ENCODE results near the gene SYNJ2. TPM values are rescaled to one million over a fixed set of nuclear protein-coding genes. Genes with fewer than 3 reads are reported as not detected.

SYNJ2 gene
- total RNA-seq, 2 experiments from 2014 or later: 26.2 to 32.1 TPM

DNA sequence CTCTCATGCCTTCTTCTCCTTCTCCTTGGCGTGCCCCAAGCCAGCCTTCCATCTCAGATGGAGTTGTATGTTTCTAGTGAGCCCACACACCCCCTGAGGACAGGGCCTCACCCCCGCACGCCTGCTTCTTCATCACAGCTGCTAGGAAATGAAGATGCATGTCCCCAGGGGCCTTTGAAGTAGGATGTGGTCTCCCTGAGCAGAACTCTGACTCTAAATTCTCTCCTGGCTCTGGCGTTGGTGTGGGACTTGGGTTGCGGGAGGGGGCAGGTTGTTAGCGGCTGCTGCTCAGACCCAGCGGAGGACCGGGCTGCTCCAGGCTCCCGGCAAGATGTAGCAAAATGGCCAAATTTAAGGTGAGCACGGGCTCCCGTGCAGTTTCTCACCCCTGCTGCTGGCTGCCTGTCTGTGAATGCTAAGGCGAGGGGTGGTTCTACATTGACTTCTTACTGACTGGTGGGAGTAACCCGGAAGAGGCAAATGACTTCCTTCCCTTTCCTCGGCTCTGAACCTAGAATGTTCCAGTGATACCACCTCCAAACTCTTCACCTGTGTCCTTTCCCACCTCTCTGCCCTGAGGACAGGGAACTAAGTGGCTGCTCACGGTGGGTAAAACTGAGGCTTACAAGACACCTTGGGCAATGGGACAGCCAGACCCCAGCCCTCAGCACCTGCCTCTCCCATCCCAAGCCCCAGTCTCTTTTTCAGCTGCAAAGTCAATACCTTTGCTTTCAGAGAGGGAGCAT, 8.8 kb downstream of the SYNJ2 start:
- peaks cover 42% of the 10 kb centered on the region for H3K4me1 Mint-ChIP-seq
- POLR2A ChIA-PET: interaction anchor here (1.1 to 1.2 kb wide), 3 partner anchors 13 to 56 kb away, joined by 3 to 4 read pairs (median 4); no protein-coding TSS in a partner anchor
- ATAC-seq (ENCODE audit: low read depth): peak; percentile 84
- H3K27me3 Mint-ChIP-seq: no peaks in the 10 kb centered on the region
- H3K36me3 Mint-ChIP-seq: peaks cover 11% of the 10 kb centered on the region
- peak overlapping the region; percentile 87 for H3K27ac Mint-ChIP-seq
- H3K9me3 Mint-ChIP-seq: no peaks in the 10 kb centered on the region
- H3K4me3 Mint-ChIP-seq: peak overlapping the region; percentile 76
- peak; percentile 57 for DNase-seq

DNA sequence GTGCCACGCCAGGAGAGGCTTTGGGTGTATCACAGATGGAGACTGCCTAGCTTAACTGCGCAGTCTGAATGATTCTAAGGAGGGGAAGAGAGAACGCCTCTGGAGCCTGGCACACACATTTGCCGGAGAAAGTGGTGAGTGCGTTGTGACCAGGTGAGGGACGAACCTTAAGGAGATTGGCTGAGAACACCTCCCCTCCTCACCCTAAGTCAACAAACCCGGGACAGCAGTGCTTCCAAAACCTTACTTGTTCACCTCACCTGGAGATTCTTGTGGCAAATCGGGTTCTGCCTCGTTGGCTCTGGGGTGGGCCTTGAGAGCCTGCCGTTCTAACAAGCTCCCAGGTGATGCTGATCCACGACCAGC, 9.4 kb downstream of the SYNJ2 start:
- Mint-ChIP-seq H3K9me3 (no peaks in the 10 kb centered on the region), H3K4me3 (peak overlapping the region; percentile 76), H3K27me3 (no peaks in the 10 kb centered on the region), H3K4me1 (peaks cover 43% of the 10 kb centered on the region), H3K36me3 (peaks cover 11% of the 10 kb centered on the region), H3K27ac (peak overlapping the region; percentile 87)
- POLR2A ChIA-PET: interaction anchor here (1.2 kb wide), 1 partner anchor 12 kb away, joined by 3 read pairs; no protein-coding TSS in a partner anchor
- ATAC-seq (ENCODE audit: low read depth): no peak
- no peak for DNase-seq

DNA sequence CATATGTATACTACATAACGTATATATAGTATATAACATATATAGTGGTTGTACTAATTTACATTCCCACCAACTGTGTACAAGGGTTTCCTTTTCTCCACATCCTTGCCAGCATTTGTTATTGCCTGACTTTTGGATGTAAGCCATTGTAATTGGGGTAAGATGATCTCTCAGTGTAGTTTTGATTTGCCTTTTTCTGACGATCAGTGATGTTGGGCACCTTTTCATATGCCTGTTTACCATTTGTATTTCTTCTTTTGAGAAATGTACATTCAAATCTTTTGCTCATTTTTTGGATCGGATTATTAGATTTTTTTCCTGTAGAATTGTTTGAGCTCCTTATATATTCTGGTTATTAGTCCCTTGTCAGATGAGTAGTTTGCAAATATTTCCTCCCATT, 11.4 kb downstream of the SYNJ2 start:
- H3K27ac Mint-ChIP-seq: no peak overlapping the region
- no peak for ATAC-seq (ENCODE audit: low read depth)
- H3K9me3 Mint-ChIP-seq: no peaks in the 10 kb centered on the region
- H3K4me3 Mint-ChIP-seq: no peak overlapping the region
- no peaks in the 10 kb centered on the region for H3K27me3 Mint-ChIP-seq
- H3K4me1 Mint-ChIP-seq: peaks cover 45% of the 10 kb centered on the region
- POLR2A ChIA-PET: no interaction called here
- no peak for DNase-seq
- H3K36me3 Mint-ChIP-seq: peaks cover 18% of the 10 kb centered on the region

DNA sequence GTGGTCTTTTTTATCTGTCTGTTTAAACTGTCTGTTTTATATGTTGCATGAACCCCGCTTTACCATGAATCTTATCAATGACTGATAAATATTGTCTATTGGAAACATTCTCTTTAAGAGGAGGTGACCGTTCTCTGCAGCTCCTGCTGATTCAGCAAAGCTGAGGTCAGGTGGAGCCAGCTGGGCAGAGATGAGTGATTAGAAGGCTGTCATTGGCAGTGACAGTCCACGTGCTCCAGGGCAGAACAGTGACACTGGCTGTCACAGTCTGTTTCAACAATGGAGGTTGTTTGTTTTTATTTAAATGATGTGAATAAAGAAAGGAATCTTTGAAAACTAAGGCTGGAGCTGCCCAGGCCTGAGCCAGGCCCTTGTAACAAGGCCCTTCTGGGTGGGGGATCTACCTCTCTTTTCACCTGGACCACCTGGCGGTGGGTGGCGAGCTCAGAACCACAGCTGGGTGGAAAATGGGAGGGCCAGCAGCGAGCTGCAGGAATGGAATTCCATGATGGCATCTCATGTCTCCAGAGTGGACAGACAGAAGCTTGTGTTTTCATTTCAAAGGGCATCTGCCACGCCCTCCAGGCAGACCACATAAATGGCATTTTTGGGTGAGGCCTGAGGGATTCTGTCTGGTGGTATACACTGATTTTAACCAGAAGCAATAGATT, 12.6 kb downstream of the SYNJ2 start:
- Mint-ChIP-seq H3K4me1 (peaks cover 36% of the 10 kb centered on the region), H3K27me3 (no peaks in the 10 kb centered on the region), H3K4me3 (no peak overlapping the region), H3K36me3 (peaks cover 18% of the 10 kb centered on the region), H3K27ac (no peak overlapping the region), H3K9me3 (no peaks in the 10 kb centered on the region)
- DNase-seq (no peak), ATAC-seq (ENCODE audit: low read depth) (no peak)
- POLR2A ChIA-PET: no interaction called here

DNA sequence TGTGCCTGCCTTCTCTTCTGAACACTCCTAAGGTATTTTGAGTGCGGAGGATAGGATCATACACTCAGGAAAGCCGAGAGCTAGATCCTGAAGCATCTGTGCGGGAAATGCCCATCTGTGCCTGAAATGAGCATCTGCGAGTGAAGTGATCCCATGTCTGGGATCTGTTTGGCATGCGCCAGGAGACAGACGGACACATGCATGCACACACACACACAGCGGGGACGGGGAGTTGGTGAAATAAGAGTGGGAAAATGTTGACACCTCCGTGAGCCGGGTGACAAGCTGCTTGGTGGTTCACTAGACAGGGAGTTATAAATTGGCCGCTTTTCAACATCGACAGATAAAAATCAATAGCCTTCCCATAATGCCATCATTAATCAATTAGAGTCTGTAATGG, 13.8 kb downstream of the SYNJ2 start:
- H3K4me3 Mint-ChIP-seq: no peak overlapping the region
- H3K27ac Mint-ChIP-seq: no peak overlapping the region
- ATAC-seq (ENCODE audit: low read depth): no peak
- H3K4me1 Mint-ChIP-seq: peaks cover 24% of the 10 kb centered on the region
- POLR2A ChIA-PET: no interaction called here
- peaks cover 18% of the 10 kb centered on the region for H3K36me3 Mint-ChIP-seq
- no peak for DNase-seq
- no peaks in the 10 kb centered on the region for H3K27me3 Mint-ChIP-seq
- H3K9me3 Mint-ChIP-seq: no peaks in the 10 kb centered on the region

DNA sequence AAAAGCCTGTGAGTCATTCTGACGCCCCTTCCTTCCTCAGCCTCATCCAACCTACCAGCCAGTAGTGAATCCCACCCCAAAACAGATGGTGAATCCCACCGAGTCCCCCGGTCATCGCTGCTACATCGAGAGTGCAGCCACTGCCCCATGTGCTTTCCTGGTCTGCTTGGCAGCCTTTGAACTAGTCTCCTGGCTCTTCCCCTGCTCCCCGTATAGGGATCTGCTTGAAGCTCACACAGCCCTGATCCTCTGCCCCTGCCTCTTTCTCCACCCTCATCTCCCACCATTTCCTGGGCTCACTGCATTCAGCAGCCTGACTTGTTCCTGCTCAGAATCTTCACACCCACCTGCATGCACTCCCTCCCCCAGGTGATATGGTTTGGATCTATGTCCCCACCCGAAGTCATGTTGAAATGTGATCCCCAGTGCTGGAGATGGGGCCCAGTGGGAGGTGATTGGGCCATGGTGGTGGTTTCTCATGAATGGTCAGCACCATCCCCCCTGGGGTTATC, 14.6 kb downstream of the SYNJ2 start:
- Mint-ChIP-seq H3K9me3 (no peaks in the 10 kb centered on the region), H3K27ac (no peak overlapping the region), H3K4me1 (peaks cover 19% of the 10 kb centered on the region), H3K36me3 (peaks cover 18% of the 10 kb centered on the region), H3K27me3 (no peaks in the 10 kb centered on the region), H3K4me3 (no peak overlapping the region)
- DNase-seq: no peak
- ATAC-seq (ENCODE audit: low read depth): no peak
- POLR2A ChIA-PET: no interaction called here

DNA sequence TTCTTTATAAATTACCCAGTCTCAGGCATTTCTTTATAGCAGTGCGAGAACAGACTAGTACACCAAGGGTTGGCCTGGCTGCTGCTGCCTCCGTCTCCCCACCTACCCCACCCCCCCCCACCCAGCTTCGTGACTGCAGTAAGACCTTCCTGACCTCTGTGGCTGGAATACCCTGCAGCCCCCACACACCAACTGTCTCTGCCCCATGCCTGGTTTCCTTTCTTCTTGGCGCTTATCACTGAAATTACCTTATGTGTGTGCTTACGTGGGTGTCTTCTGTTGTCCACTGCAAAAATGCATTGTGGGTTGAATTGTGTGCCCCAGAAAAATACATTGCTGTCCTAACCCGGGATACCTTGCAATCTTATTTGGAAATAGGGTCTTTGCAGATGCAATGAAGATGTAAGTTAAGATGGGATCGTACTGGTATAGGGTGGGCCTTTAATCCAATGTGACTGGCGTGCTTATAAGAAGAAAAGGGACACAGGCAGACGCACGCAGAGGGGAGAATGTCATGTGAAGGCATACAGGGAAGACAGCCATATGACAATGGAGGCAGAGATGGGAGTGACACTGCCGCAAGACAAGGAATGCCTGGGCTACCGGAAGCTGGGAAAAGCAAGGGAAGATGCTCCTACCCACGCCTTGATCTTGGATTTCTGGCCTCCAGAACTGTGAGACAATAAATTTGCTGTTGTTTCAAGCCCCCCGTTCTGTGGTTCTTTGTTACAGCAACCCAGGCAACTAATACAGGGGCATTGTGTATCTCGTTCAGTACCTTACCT, 15.4 kb downstream of the SYNJ2 start:
- DNase-seq (no peak), ATAC-seq (ENCODE audit: low read depth) (no peak)
- Mint-ChIP-seq H3K4me3 (no peak overlapping the region), H3K9me3 (no peaks in the 10 kb centered on the region), H3K27ac (no peak overlapping the region), H3K27me3 (no peaks in the 10 kb centered on the region), H3K36me3 (peaks cover 20% of the 10 kb centered on the region), H3K4me1 (peaks cover 22% of the 10 kb centered on the region)
- POLR2A ChIA-PET: no interaction called here

DNA sequence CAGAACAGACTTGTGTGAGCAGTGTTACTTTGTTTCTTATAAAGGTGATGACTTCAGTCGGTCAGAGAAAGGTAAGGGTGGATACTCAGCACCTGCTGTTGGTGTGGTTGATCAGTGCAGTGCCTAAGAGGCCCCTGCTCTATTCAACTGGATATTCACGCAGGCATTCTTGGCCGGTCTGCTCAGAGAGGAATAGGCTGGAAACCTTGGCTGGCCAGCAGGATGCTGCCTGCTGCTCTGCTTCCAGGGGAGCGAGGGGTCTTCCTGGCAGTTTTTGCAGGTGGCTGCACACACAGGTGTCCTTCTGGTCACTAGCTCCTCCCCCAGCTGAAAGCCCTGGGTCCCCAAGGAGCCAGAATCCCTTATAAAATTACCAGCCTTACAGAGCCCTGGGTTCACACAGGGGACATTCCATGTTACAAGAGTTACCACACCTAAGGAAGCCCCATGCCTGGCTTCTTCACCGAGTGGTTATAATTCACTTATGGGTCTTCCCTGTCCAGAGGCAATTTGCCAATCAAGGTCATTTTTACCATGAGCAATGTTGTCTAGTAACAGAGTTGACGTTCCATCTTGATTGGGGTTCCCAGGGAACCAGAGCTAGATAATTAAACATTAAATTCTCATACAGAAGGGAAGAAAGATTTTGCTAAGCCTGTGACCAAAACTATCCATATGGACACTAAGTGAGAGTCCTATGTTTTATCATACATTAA, 16.4 kb downstream of the SYNJ2 start:
- Mint-ChIP-seq H3K9me3 (no peaks in the 10 kb centered on the region), H3K4me1 (peaks cover 26% of the 10 kb centered on the region), H3K4me3 (no peak overlapping the region), H3K27ac (no peak overlapping the region), H3K36me3 (peaks cover 17% of the 10 kb centered on the region), H3K27me3 (no peaks in the 10 kb centered on the region)
- POLR2A ChIA-PET: no interaction called here
- ATAC-seq (ENCODE audit: low read depth) (no peak), DNase-seq (no peak)

DNA sequence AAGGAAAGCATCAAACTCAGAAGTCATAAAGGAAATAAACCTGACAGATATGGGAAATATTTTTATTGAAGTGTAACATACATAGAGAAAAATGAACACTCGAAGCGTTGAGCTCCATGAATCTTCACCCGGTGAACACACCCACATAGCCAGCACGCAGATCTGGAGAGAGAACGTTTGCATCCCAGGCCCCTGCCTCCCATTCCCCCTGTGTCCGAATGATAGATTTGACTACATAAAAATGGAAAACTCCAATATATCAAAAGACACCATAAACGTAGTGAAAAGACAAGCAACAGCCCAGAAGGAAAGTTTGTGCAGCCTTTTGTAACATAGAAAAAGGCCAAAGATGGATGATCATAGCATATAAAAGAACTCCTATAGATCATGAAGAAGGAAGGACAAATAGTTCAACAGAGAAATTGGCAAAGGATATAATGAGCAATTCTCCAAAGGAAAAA, 17.1 kb downstream of the SYNJ2 start:
- Mint-ChIP-seq H3K4me3 (no peak overlapping the region), H3K36me3 (peaks cover 19% of the 10 kb centered on the region), H3K4me1 (peaks cover 29% of the 10 kb centered on the region), H3K27me3 (no peaks in the 10 kb centered on the region), H3K9me3 (no peaks in the 10 kb centered on the region), H3K27ac (no peak overlapping the region)
- POLR2A ChIA-PET: no interaction called here
- DNase-seq (no peak), ATAC-seq (ENCODE audit: low read depth) (no peak)

DNA sequence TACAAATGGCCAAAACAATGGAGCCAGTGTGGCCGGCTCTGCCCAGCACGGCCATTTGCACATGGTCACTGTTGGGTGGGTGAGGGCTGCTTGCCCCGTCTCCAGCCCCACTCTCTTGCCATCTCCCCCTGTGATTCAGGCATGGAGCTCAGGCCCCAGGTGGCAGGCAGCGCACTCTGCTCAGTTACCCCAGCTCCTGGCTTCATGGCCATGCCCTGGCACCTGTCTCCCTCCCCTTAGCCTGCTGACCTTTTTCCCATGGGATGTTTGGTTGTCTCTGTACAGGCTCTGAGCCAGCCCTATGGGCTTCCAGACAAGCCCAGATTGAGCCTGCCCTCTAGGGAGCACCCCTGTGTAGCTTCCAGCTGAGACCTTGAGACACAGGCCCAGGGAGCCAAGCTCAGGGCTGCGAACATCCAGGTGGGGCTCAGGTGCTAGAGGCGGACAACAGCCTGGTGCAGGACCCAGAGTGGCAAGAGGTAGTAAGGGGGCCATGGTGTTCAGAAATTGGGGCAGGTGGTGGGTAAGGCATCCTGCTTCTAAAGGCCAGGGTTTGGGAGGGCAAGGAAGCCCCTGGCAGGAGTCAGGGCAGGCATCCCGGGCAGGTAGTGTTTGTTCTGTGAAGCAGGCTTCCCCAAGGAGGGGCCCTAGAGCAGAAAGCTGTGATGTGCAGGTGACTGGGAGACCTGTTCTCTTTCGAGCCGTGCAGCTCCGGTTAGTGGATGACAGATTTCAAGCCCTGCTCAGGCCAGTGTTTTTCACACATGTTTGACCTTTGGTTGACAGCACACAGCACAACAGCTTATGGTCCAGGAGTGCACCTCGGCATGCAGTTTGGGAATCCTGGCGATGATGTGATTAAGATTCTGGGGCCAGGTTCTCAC, 17.7 kb downstream of the SYNJ2 start:
- POLR2A ChIA-PET: interaction anchor here (1.0 kb wide), 1 partner anchor 27 kb away, joined by 3 read pairs; no protein-coding TSS in a partner anchor
- no peaks in the 10 kb centered on the region for H3K9me3 Mint-ChIP-seq
- H3K27me3 Mint-ChIP-seq: no peaks in the 10 kb centered on the region
- no peak overlapping the region for H3K27ac Mint-ChIP-seq
- peaks cover 29% of the 10 kb centered on the region for H3K4me1 Mint-ChIP-seq
- ATAC-seq (ENCODE audit: low read depth) (peak; percentile 12), DNase-seq (no peak)
- H3K36me3 Mint-ChIP-seq: peaks cover 19% of the 10 kb centered on the region
- H3K4me3 Mint-ChIP-seq: no peak overlapping the region

DNA sequence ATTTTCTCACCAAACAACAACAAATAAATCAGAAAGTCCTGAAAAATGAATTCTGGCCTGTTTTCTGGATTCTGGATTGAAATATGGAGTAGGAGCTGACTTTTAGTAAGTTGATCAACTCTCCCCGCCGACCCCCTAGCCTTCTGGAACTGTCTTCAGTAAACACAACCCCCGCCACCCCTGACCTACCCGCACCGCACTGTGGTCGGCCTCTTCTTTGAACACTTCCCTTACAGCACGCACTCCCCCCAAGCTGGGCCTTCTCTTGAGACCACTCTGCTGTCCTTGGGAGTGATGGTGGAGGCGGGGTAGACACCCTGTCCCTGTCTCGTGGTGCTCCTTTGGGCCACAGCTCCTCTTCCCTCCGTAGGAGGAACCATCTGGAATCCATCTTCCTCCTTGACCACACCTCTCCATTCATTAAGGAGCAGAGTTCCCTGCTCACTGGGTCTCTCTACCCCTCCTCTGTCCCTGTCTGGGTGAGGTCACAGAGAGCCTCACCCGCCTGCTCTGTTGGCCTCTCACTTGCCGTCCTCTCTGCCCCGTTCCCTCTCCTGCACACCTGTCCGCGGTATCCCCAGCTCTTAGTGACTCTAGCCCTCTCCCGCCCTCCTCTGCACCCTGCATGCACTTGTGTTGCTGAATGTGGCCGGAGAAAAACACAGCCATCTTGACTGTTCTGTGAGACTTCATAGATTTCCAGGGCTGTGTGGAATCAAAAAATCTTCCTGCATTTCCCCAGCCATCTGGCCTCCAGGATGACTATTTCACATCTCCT, 19.1 kb downstream of the SYNJ2 start:
- POLR2A ChIA-PET: interaction anchor here (0.6 to 1.0 kb wide), 2 partner anchors 26 to 45 kb away, joined by 3 to 4 read pairs; no protein-coding TSS in a partner anchor
- DNase-seq: no peak
- H3K4me3 Mint-ChIP-seq: no peak overlapping the region
- no peaks in the 10 kb centered on the region for H3K9me3 Mint-ChIP-seq
- peaks cover 21% of the 10 kb centered on the region for H3K36me3 Mint-ChIP-seq
- no peak overlapping the region for H3K27ac Mint-ChIP-seq
- peaks cover 31% of the 10 kb centered on the region for H3K4me1 Mint-ChIP-seq
- no peak for ATAC-seq (ENCODE audit: low read depth)
- no peaks in the 10 kb centered on the region for H3K27me3 Mint-ChIP-seq

Data from activated naive CD8-positive, alpha-beta T cell treated with anti-CD3 and anti-CD28 coated beads, Interleukin-2, amount 10 ng/mL, durations not matched to agents 7 days and 5 days (primary cell).